ENCODE measurements around the gene GCN1. TPM values are rescaled to one million over a fixed set of nuclear protein-coding genes. Genes with fewer than 3 reads are reported as not detected.

GCN1 gene
- total and polyA plus RNA-seq, 2 experiments from 2014 or later = 28.2 to 197 TPM

- 88% methylated on average over 2 of the region's 2 CpGs for WGBS (ENCODE audit: low lambda C conversion rate, missing lambda C conversion rate)
Measured at GRCh38 chr12:120126635-120127005, 67.9 kb downstream of the GCN1 start.

GRCh38 chr12:120125792-120126634 lies 68.5 kb downstream of the GCN1 start:
- Histone ChIP-seq H3K36me3 (replicated peaks; ENCODE audit: insufficient read depth, low read depth) (no peaks in the 10 kb centered on the region), H3K27me3 (no peaks in the 10 kb centered on the region), H4K20me1 (ENCODE audit: insufficient read depth, poor library complexity, severe bottlenecking) (no peaks in the 10 kb centered on the region), H3K4me2 (no peak overlapping the region), H3K4me3 (no peak overlapping the region), H3K79me2 (no peaks in the 10 kb centered on the region), H3K27ac (no peak overlapping the region), H3K9me2 (replicated peaks; ENCODE audit: insufficient read depth) (no peaks in the 10 kb centered on the region), H3K4me1 (ENCODE audit: insufficient read depth) (no peaks in the 10 kb centered on the region), H3K9me3 (ENCODE audit: low read depth) (no peaks in the 10 kb centered on the region), H2AFZ (no peak overlapping the region)
- 88% methylated on average over 6 of the region's 6 CpGs for WGBS (ENCODE audit: low lambda C conversion rate, missing lambda C conversion rate)
- no peak for DNase-seq (ENCODE audit: low spot score)
- TF ChIP-seq EZH2phosphoT487 (IDR thresholded peaks at IDR 0.05; ENCODE audit: low read depth, severe bottlenecking, unreplicated experiment) (no peak), EZH2 (IDR thresholded peaks at IDR 0.05; ENCODE audit: borderline replicate concordance) (no peak), CTCF (IDR thresholded peaks at IDR 0.05; ENCODE audit: poor library complexity) (no peak)

More at GRCh38 chr12:120126635-120127005, 67.9 kb downstream of the GCN1 start:
- Histone ChIP-seq H3K79me2 (no peaks in the 10 kb centered on the region), H3K27ac (no peak overlapping the region), H3K4me3 (no peak overlapping the region), H3K9me2 (replicated peaks; ENCODE audit: insufficient read depth) (no peaks in the 10 kb centered on the region), H2AFZ (no peak overlapping the region), H3K36me3 (replicated peaks; ENCODE audit: insufficient read depth, low read depth) (no peaks in the 10 kb centered on the region), H3K9me3 (ENCODE audit: low read depth) (no peaks in the 10 kb centered on the region), H3K4me1 (ENCODE audit: insufficient read depth) (no peaks in the 10 kb centered on the region), H4K20me1 (ENCODE audit: insufficient read depth, poor library complexity, severe bottlenecking) (no peaks in the 10 kb centered on the region), H3K4me2 (no peak overlapping the region), H3K27me3 (no peaks in the 10 kb centered on the region)
- DNase-seq (ENCODE audit: low spot score) = no peak
- TF ChIP-seq EZH2phosphoT487 (IDR thresholded peaks at IDR 0.05; ENCODE audit: low read depth, severe bottlenecking, unreplicated experiment) = no peak

GRCh38 chr12:120125029-120125428 lies 69.5 kb downstream of the GCN1 start:
- Histone ChIP-seq H3K9me3 (ENCODE audit: low read depth) (no peaks in the 10 kb centered on the region), H3K79me2 (no peaks in the 10 kb centered on the region), H3K27me3 (no peaks in the 10 kb centered on the region), H3K36me3 (replicated peaks; ENCODE audit: insufficient read depth, low read depth) (no peaks in the 10 kb centered on the region), H4K20me1 (ENCODE audit: insufficient read depth, poor library complexity, severe bottlenecking) (no peaks in the 10 kb centered on the region), H3K4me3 (no peak overlapping the region), H3K9me2 (replicated peaks; ENCODE audit: insufficient read depth) (no peaks in the 10 kb centered on the region), H2AFZ (no peak overlapping the region), H3K27ac (no peak overlapping the region), H3K4me1 (ENCODE audit: insufficient read depth) (no peaks in the 10 kb centered on the region), H3K4me2 (no peak overlapping the region)
- DNase-seq (ENCODE audit: low spot score) = no peak
- WGBS (ENCODE audit: low lambda C conversion rate, missing lambda C conversion rate) = 98% methylated on average over 4 of the region's 4 CpGs
- TF ChIP-seq EZH2 (IDR thresholded peaks at IDR 0.05; ENCODE audit: borderline replicate concordance) (no peak), EZH2phosphoT487 (IDR thresholded peaks at IDR 0.05; ENCODE audit: low read depth, severe bottlenecking, unreplicated experiment) (no peak), CTCF (IDR thresholded peaks at IDR 0.05; ENCODE audit: poor library complexity) (no peak)

- H3K4me2 ChIP-seq = no peak overlapping the region
- TF ChIP-seq EZH2phosphoT487 (IDR thresholded peaks at IDR 0.05; ENCODE audit: low read depth, severe bottlenecking, unreplicated experiment) = no peak
- 81% methylated on average over 4 of the region's 4 CpGs for WGBS (ENCODE audit: low lambda C conversion rate, missing lambda C conversion rate)
- H3K36me3 ChIP-seq (replicated peaks; ENCODE audit: insufficient read depth, low read depth) = no peaks in the 10 kb centered on the region
- no peaks in the 10 kb centered on the region for H3K27me3 ChIP-seq
- H3K79me2 ChIP-seq = peaks cover 8% of the 10 kb centered on the region
- H4K20me1 ChIP-seq (ENCODE audit: insufficient read depth, poor library complexity, severe bottlenecking) = no peaks in the 10 kb centered on the region
- no peak overlapping the region for H2AFZ ChIP-seq
- no peaks in the 10 kb centered on the region for H3K9me3 ChIP-seq (ENCODE audit: low read depth)
- no peak for DNase-seq (ENCODE audit: low spot score)
- H3K4me3 ChIP-seq = no peak overlapping the region
- H3K4me1 ChIP-seq (ENCODE audit: insufficient read depth) = peaks cover 19% of the 10 kb centered on the region
- H3K9me2 ChIP-seq (replicated peaks; ENCODE audit: insufficient read depth) = no peaks in the 10 kb centered on the region
- H3K27ac ChIP-seq = no peak overlapping the region
Measured at GRCh38 chr12:120121766-120122293, 72.7 kb downstream of the GCN1 start.
